Fibroblast of lung (primary cell): ENCODE data around the gene TANGO2.

Experiments
- EZH2 ChIP-seq: IDR thresholded peaks from 2 replicates; pipeline ENCODE4 v1.5.1; 2012; ENCODE audit warnings: low read length, control low read depth, mild to moderate bottlenecking; ENCODE audit errors: missing control alignments
- TF ChIP-seq, protein P1 (sequence below), 2 donors: IDR thresholded peaks in 1 of 2; conservative IDR thresholded peaks in 1 of 2; 1 replicate in 1 of 2; 2 replicates in 1 of 2; pipeline ENCODE4 v1.5.1; 2011 to 2012; ENCODE audit warnings: low read length in 2 of 2, control low read depth in 1 of 2, inconsistent platforms in 1 of 2, low read depth in 1 of 2, mild to moderate bottlenecking in 1 of 2

DNA sequence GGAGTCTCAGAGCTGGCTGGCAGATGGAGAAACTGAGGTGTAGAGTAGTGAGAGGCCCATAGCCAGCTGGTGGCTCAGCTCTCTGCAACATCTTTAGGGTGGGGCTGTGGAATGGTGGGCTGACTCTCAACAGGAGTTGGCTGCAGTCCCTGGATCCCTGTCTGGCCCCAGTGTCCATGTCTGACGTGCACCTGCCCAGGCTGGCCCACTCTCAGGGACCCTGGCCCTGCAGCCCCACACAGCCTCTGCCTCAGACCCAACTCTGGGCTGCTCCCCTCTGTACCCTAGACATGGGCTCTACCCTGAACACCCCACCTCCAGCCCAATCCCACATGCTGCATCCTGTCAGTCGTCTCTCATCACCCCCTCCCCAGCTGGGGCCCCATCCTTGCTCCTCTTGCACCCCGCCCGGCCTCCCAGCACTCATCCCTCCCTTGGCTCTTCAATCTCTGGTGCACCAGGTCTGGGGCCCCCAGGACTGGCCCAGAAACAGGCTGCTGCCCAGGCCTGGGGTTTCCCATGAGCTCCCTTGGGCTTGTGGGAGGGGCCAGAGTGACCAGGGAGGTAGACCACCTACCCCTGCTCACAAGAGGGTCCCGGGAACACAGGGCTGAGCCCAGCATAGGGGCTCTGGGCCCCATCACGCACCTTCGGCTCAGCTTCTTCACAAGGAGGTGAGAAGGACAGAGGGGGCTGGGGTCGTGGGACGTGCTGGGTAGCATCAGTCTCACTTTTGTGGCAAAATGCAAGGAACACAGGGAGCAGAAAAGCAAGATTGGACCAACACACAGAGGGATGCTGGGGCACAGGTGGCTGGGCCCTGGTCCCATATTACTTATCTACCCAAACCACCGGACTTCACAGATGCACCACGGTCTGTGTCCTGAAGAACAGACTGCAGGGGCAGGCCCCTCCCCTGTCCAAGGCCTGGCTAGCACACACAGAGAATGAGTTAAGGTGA is 35.8 kb upstream of the TANGO2 start:
- TF ChIP-seq, protein P1, sequence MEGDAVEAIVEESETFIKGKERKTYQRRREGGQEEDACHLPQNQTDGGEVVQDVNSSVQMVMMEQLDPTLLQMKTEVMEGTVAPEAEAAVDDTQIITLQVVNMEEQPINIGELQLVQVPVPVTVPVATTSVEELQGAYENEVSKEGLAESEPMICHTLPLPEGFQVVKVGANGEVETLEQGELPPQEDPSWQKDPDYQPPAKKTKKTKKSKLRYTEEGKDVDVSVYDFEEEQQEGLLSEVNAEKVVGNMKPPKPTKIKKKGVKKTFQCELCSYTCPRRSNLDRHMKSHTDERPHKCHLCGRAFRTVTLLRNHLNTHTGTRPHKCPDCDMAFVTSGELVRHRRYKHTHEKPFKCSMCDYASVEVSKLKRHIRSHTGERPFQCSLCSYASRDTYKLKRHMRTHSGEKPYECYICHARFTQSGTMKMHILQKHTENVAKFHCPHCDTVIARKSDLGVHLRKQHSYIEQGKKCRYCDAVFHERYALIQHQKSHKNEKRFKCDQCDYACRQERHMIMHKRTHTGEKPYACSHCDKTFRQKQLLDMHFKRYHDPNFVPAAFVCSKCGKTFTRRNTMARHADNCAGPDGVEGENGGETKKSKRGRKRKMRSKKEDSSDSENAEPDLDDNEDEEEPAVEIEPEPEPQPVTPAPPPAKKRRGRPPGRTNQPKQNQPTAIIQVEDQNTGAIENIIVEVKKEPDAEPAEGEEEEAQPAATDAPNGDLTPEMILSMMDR (conservative IDR thresholded peaks at IDR 0.05 in 1 of 2, IDR thresholded peaks at IDR 0.05 in 1 of 2; ENCODE audit: low read depth in 1 of 2, low read length in 2 of 2): no peak
- TF ChIP-seq EZH2: no peak
